IPS-20b (cell line): ENCODE results near the gene YTHDC1.

Experiments used
- H3K27ac ChIP-seq: one replicate; pipeline ENCODE4 v1.5.1; 2013; ENCODE audit warnings: low read length
- H3K27me3 ChIP-seq: 2 replicates; pipeline ENCODE4 v1.6.1; 2013; ENCODE audit warnings: mild to moderate bottlenecking, low read length, inconsistent platforms; ENCODE audit not compliant: insufficient read depth
- H3K36me3 ChIP-seq: 2 replicates; pipeline ENCODE4 v1.6.1; 2013; ENCODE audit warnings: low read depth, mild to moderate bottlenecking, inconsistent platforms, low read length, moderate library complexity; ENCODE audit not compliant: insufficient read depth
- H3K4me1 ChIP-seq: 2 replicates; pipeline ENCODE4 v1.6.1; 2013; ENCODE audit warnings: mild to moderate bottlenecking, control low read depth, inconsistent platforms, low read length, moderate library complexity; ENCODE audit not compliant: insufficient read depth
- H3K4me3 ChIP-seq: 2 replicates; pipeline ENCODE4 v1.5.1; 2013; ENCODE audit warnings: mild to moderate bottlenecking, low read length, inconsistent platforms
- H3K9ac ChIP-seq: 2 replicates; pipeline ENCODE4 v1.6.1; 2013; ENCODE audit warnings: low read depth, mild to moderate bottlenecking, inconsistent platforms, low read length, moderate library complexity
- H3K9me3 ChIP-seq: 2 replicates; pipeline ENCODE4 v1.6.1; 2013; ENCODE audit warnings: mild to moderate bottlenecking, low read depth, low read length, inconsistent platforms; ENCODE audit not compliant: insufficient read depth

Gene YTHDC1

GRCh38 chr4:68352791-68353190, 2.9 kb upstream of the YTHDC1 start:
- Histone ChIP-seq H3K4me1 (peaks cover 2% of the 10 kb centered on the region; the same call in 1 of the 2 replicates), H3K9me3 (no peaks in the 10 kb centered on the region), H3K27ac (no peak overlapping the region), H3K36me3 (peaks cover 1% of the 10 kb centered on the region; the same call in 1 of the 2 replicates), H3K27me3 (no peaks in the 10 kb centered on the region), H3K4me3 (no peak overlapping the region), H3K9ac (no peak overlapping the region)

- H3K4me3 ChIP-seq: peak overlapping the region; percentile 96
- H3K36me3 ChIP-seq: peaks cover 17% of the 10 kb centered on the region
- H3K4me1 ChIP-seq: peaks cover 12% of the 10 kb centered on the region
- peak overlapping the region; percentile 99 for H3K9ac ChIP-seq
- peak overlapping the region; percentile 97 for H3K27ac ChIP-seq
- H3K27me3 ChIP-seq: no peaks in the 10 kb centered on the region
- no peaks in the 10 kb centered on the region for H3K9me3 ChIP-seq
These were observed 626 bp downstream of the YTHDC1 start for GRCh38 chr4:68349279-68349648.

GRCh38 chr4:68348577-68348976, 1.3 kb downstream of the YTHDC1 start:
- H3K4me1 ChIP-seq: peaks cover 12% of the 10 kb centered on the region
- H3K27ac ChIP-seq: peak overlapping the region; percentile 97
- H3K9me3 ChIP-seq: no peaks in the 10 kb centered on the region
- H3K36me3 ChIP-seq: peaks cover 23% of the 10 kb centered on the region
- H3K27me3 ChIP-seq: no peaks in the 10 kb centered on the region
- peak overlapping the region; percentile 99 for H3K9ac ChIP-seq
- H3K4me3 ChIP-seq: peak overlapping the region; percentile 96

GRCh38 chr4:68347845-68348244, 2.0 kb downstream of the YTHDC1 start:
- H3K27ac ChIP-seq: no peak overlapping the region
- no peaks in the 10 kb centered on the region for H3K27me3 ChIP-seq
- peak overlapping the region; percentile 96 for H3K4me3 ChIP-seq

GRCh38 chr4:68346461-68346860, 3.4 kb downstream of the YTHDC1 start:
- no peak overlapping the region for H3K9ac ChIP-seq

More at GRCh38 chr4:68347845-68348244, 2.0 kb downstream of the YTHDC1 start:
- peaks cover 12% of the 10 kb centered on the region for H3K4me1 ChIP-seq
- peaks cover 23% of the 10 kb centered on the region for H3K36me3 ChIP-seq
- H3K9ac ChIP-seq: peak overlapping the region; percentile 99
- H3K9me3 ChIP-seq: no peaks in the 10 kb centered on the region

GRCh38 chr4:68344785-68345184, 5.1 kb downstream of the YTHDC1 start:
- H3K9me3 ChIP-seq: no peaks in the 10 kb centered on the region
- no peak overlapping the region for H3K9ac ChIP-seq
- H3K27me3 ChIP-seq: no peaks in the 10 kb centered on the region
- H3K4me1 ChIP-seq: peaks cover 12% of the 10 kb centered on the region
- H3K27ac ChIP-seq: no peak overlapping the region
- H3K36me3 ChIP-seq: peaks cover 30% of the 10 kb centered on the region
- H3K4me3 ChIP-seq: no peak overlapping the region

More at GRCh38 chr4:68346461-68346860, 3.4 kb downstream of the YTHDC1 start:
- no peaks in the 10 kb centered on the region for H3K27me3 ChIP-seq
- H3K4me1 ChIP-seq: peaks cover 14% of the 10 kb centered on the region
- H3K9me3 ChIP-seq: no peaks in the 10 kb centered on the region
- peak overlapping the region; percentile 96 for H3K4me3 ChIP-seq
- peaks cover 30% of the 10 kb centered on the region for H3K36me3 ChIP-seq
- no peak overlapping the region for H3K27ac ChIP-seq

GRCh38 chr4:68344049-68344448, 5.8 kb downstream of the YTHDC1 start:
- H3K27ac ChIP-seq: no peak overlapping the region
- no peaks in the 10 kb centered on the region for H3K27me3 ChIP-seq
- no peaks in the 10 kb centered on the region for H3K9me3 ChIP-seq
- H3K4me1 ChIP-seq: peaks cover 17% of the 10 kb centered on the region
- H3K4me3 ChIP-seq: no peak overlapping the region
- no peak overlapping the region for H3K9ac ChIP-seq
- peaks cover 30% of the 10 kb centered on the region for H3K36me3 ChIP-seq

GRCh38 chr4:68342134-68342533, 7.8 kb downstream of the YTHDC1 start:
- no peak overlapping the region for H3K4me3 ChIP-seq
- H3K27me3 ChIP-seq: no peaks in the 10 kb centered on the region
- H3K4me1 ChIP-seq: peaks cover 13% of the 10 kb centered on the region
- no peak overlapping the region for H3K9ac ChIP-seq
- no peak overlapping the region for H3K27ac ChIP-seq
- H3K9me3 ChIP-seq: no peaks in the 10 kb centered on the region
- peaks cover 38% of the 10 kb centered on the region for H3K36me3 ChIP-seq

- Histone ChIP-seq H3K9me3 (no peaks in the 10 kb centered on the region), H3K36me3 (peaks cover 57% of the 10 kb centered on the region), H3K27me3 (no peaks in the 10 kb centered on the region), H3K4me3 (no peak overlapping the region), H3K9ac (no peak overlapping the region), H3K27ac (no peak overlapping the region), H3K4me1 (peaks cover 8% of the 10 kb centered on the region)
These were observed 11.3 kb downstream of the YTHDC1 start for GRCh38 chr4:68338625-68339024.

- H3K27ac ChIP-seq: no peak overlapping the region
- no peaks in the 10 kb centered on the region for H3K9me3 ChIP-seq
- H3K9ac ChIP-seq: no peak overlapping the region
- no peaks in the 10 kb centered on the region for H3K27me3 ChIP-seq
- peaks cover 67% of the 10 kb centered on the region for H3K36me3 ChIP-seq
- peaks cover 8% of the 10 kb centered on the region for H3K4me1 ChIP-seq
- H3K4me3 ChIP-seq: no peak overlapping the region
These were observed 12.4 kb downstream of the YTHDC1 start for GRCh38 chr4:68337522-68337921.

GRCh38 chr4:68337004-68337403, 12.9 kb downstream of the YTHDC1 start:
- no peak overlapping the region for H3K9ac ChIP-seq
- peaks cover 8% of the 10 kb centered on the region for H3K4me1 ChIP-seq
- H3K36me3 ChIP-seq: peaks cover 67% of the 10 kb centered on the region
- H3K4me3 ChIP-seq: no peak overlapping the region
- no peaks in the 10 kb centered on the region for H3K27me3 ChIP-seq
- no peak overlapping the region for H3K27ac ChIP-seq
- H3K9me3 ChIP-seq: no peaks in the 10 kb centered on the region

GRCh38 chr4:68336530-68336929, 13.4 kb downstream of the YTHDC1 start:
- no peak overlapping the region for H3K27ac ChIP-seq

More at GRCh38 chr4:68336530-68336929, 13.4 kb downstream of the YTHDC1 start:
- no peaks in the 10 kb centered on the region for H3K9me3 ChIP-seq
- no peak overlapping the region for H3K9ac ChIP-seq
- no peaks in the 10 kb centered on the region for H3K27me3 ChIP-seq
- H3K4me1 ChIP-seq: peaks cover 6% of the 10 kb centered on the region
- H3K36me3 ChIP-seq: peaks cover 71% of the 10 kb centered on the region
- no peak overlapping the region for H3K4me3 ChIP-seq
